ENCODE results near the gene SLC38A8.

SLC38A8 gene

GRCh38 chr16:84068783-84069462 is 26.3 kb upstream of the SLC38A8 start:
- no peak for DNase-seq

- DNase-seq, result no peak
Observed at GRCh38 chr16:84068041-84068440, 25.4 kb upstream of the SLC38A8 start.

- no peak for DNase-seq
Observed at GRCh38 chr16:84067640-84068039, 25.0 kb upstream of the SLC38A8 start.

- peak in 40 of 58 donors; percentile 9 to 76 (median 33) for DNase-seq
Observed at GRCh38 chr16:84065536-84066132, 23.0 kb upstream of the SLC38A8 start.

- no peak for DNase-seq
Observed at GRCh38 chr16:84063980-84064379, 21.4 kb upstream of the SLC38A8 start.

- peak in 54 of 58 donors; percentile 22 to 90 (median 50) for DNase-seq
Observed at GRCh38 chr16:84062734-84063640, 20.4 kb upstream of the SLC38A8 start.

GRCh38 chr16:84061236-84061819 is 18.7 kb upstream of the SLC38A8 start:
- DNase-seq, result no peak

- no peak for DNase-seq
Observed at GRCh38 chr16:84059946-84060901, 17.6 kb upstream of the SLC38A8 start.

- DNase-seq, result no peak
Observed at GRCh38 chr16:84059111-84059510, 16.5 kb upstream of the SLC38A8 start.

- no peak for DNase-seq
Observed at GRCh38 chr16:84058664-84059063, 16.1 kb upstream of the SLC38A8 start.

GRCh38 chr16:84058211-84058610 is 15.6 kb upstream of the SLC38A8 start:
- no peak for DNase-seq

- no peak for DNase-seq
Observed at GRCh38 chr16:84056933-84057332, 14.3 kb upstream of the SLC38A8 start.

GRCh38 chr16:84055801-84056634 is 13.4 kb upstream of the SLC38A8 start:
- no peak for DNase-seq

- peak in 1 of 58 donors; percentile 7 for DNase-seq
Observed at GRCh38 chr16:84055366-84055765, 12.8 kb upstream of the SLC38A8 start.

GRCh38 chr16:84054916-84055315 is 12.3 kb upstream of the SLC38A8 start:
- DNase-seq, result no peak

GRCh38 chr16:84054271-84054670 is 11.7 kb upstream of the SLC38A8 start:
- DNase-seq, result no peak

- DNase-seq, result no peak
Observed at GRCh38 chr16:84053237-84053636, 10.6 kb upstream of the SLC38A8 start.

- DNase-seq, result no peak
Observed at GRCh38 chr16:84052071-84052622, 9.6 kb upstream of the SLC38A8 start.

GRCh38 chr16:84050316-84050715 is 7.7 kb upstream of the SLC38A8 start:
- no peak for DNase-seq
